CD4-positive, alpha-beta T cell treated with Interleukin-15 for 1 hour (primary cell): ENCODE measurements around the gene GTF3C2.

Experiments used
- DNase-seq: peaks from one replicate; pipeline ENCODE4 v3.0.0-alpha.2; 2020

Gene GTF3C2

GRCh38 chr2:27294928-27295327 lies 61.6 kb downstream of the GTF3C2 start:
- DNase-seq: no peak

GRCh38 chr2:27291865-27292264 lies 64.7 kb downstream of the GTF3C2 start:
- no peak for DNase-seq

- DNase-seq: no peak
These were observed 66.0 kb downstream of the GTF3C2 start for GRCh38 chr2:27290549-27290948.

- DNase-seq: no peak
These were observed 68.0 kb downstream of the GTF3C2 start for GRCh38 chr2:27288610-27289009.

GRCh38 chr2:27285481-27285880 lies 71.1 kb downstream of the GTF3C2 start:
- DNase-seq: no peak

GRCh38 chr2:27284996-27285395 lies 71.6 kb downstream of the GTF3C2 start:
- no peak for DNase-seq

- no peak for DNase-seq
These were observed 73.7 kb downstream of the GTF3C2 start for GRCh38 chr2:27282892-27283291.

GRCh38 chr2:27281855-27282559 lies 74.6 kb downstream of the GTF3C2 start, which contains the start of gene TRIM54:
Gene TRIM54 (plus strand): TSS chr2:27282429. CDS start chr2:27282732, 303 bp downstream.
- DNase-seq: no peak

- DNase-seq: no peak
These were observed 75.1 kb downstream of the GTF3C2 start for GRCh38 chr2:27281442-27281841.

GRCh38 chr2:27280826-27281225 lies 75.7 kb downstream of the GTF3C2 start:
- DNase-seq: no peak

- no peak for DNase-seq
These were observed 78.6 kb downstream of the GTF3C2 start for GRCh38 chr2:27278010-27278409.
